Measurements from ENCODE around the gene MPHOSPH8. TPM values are rescaled to one million over a fixed set of nuclear protein-coding genes. Genes with fewer than 3 reads are reported as not detected.

Gene MPHOSPH8
- total RNA-seq, 1 experiment from 2014 or later, result 20.6 TPM

GRCh38 chr13:19622193-19622592, 11.3 kb upstream of the MPHOSPH8 start:
- no peak for TF ChIP-seq REST (IDR thresholded peaks at IDR 0.05; ENCODE audit: insufficient read depth in 1 of 2, low read depth in 2 of 2, low read length in 1 of 2)
- TF ChIP-seq TCF7L2 (IDR thresholded peaks at IDR 0.05; ENCODE audit: low read depth, low read length), result no peak
- TF ChIP-seq SIN3A (IDR thresholded peaks at IDR 0.05; ENCODE audit: borderline replicate concordance, insufficient read depth, low read depth, low read length), result no peak
- no peak for TF ChIP-seq POLR2AphosphoS5 (IDR thresholded peaks at IDR 0.05; ENCODE audit: low read depth, low read length)
- TF ChIP-seq, protein P1, sequence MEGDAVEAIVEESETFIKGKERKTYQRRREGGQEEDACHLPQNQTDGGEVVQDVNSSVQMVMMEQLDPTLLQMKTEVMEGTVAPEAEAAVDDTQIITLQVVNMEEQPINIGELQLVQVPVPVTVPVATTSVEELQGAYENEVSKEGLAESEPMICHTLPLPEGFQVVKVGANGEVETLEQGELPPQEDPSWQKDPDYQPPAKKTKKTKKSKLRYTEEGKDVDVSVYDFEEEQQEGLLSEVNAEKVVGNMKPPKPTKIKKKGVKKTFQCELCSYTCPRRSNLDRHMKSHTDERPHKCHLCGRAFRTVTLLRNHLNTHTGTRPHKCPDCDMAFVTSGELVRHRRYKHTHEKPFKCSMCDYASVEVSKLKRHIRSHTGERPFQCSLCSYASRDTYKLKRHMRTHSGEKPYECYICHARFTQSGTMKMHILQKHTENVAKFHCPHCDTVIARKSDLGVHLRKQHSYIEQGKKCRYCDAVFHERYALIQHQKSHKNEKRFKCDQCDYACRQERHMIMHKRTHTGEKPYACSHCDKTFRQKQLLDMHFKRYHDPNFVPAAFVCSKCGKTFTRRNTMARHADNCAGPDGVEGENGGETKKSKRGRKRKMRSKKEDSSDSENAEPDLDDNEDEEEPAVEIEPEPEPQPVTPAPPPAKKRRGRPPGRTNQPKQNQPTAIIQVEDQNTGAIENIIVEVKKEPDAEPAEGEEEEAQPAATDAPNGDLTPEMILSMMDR (IDR thresholded peaks at IDR 0.05), result no peak
- H3K4me3 ChIP-seq (ENCODE audit: low read depth in 2 of 2, low read length in 2 of 2), result no peak overlapping the region
- no peak for DNase-seq (ENCODE audit: low read depth, low spot score)
- H3K36me3 ChIP-seq (ENCODE audit: control insufficient read depth, insufficient read depth, low read length), result no peaks in the 10 kb centered on the region
- intact Hi-C loops (cut with micrococcal nuclease; ENCODE audit: unreplicated experiment) (no loop called here), in situ Hi-C loops (cut with HindIII; ENCODE audit: low pct_unique_long_range_greater_than_20kb, low sequenced_read_pairs) (no loop called here)
- ATAC-seq, result no peak
- no peaks in the 10 kb centered on the region for H3K27me3 ChIP-seq (ENCODE audit: control insufficient read depth, insufficient read depth, low read length)
- BruUV-seq (replicated peaks), result no TSS peak
- no peaks in the 10 kb centered on the region for H3K4me1 ChIP-seq (ENCODE audit: control insufficient read depth, insufficient read depth, low read length)
- ChIA-PET CTCF (no interaction called here), POLR2A (interaction anchor here (0.6 kb wide), 1 partner anchor 293 kb away, joined by 3 read pairs; no protein-coding TSS in a partner anchor)
- no peaks in the 10 kb centered on the region for H3K9me3 ChIP-seq (ENCODE audit: control insufficient read depth, insufficient read depth, low read depth, low read length)
- no peak overlapping the region for H3K27ac ChIP-seq (ENCODE audit: low read length)

DNA sequence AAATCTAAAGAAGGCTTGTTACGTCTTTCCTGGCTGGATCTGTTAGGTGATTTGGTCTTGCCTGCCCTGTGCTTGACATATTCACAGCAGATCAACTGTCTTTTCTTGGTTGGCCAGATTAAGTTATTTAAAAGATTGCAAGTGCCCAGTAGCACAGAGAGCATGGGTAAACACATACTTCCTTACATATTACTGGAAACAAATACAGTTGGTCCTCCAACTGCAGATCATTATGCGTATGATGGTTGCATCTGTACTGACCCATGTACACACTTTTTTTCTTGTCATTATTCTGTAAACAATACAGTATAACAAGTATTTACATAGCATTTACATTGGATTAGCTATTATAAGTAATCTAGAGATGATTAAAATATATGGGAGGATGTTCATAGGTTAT, 9.2 kb upstream of the MPHOSPH8 start:
- TF ChIP-seq TCF7L2 (IDR thresholded peaks at IDR 0.05; ENCODE audit: low read depth, low read length), result no peak
- no peak for TF ChIP-seq POLR2AphosphoS5 (IDR thresholded peaks at IDR 0.05; ENCODE audit: low read depth, low read length)
- TF ChIP-seq REST (IDR thresholded peaks at IDR 0.05; ENCODE audit: insufficient read depth in 1 of 2, low read depth in 2 of 2, low read length in 1 of 2), result no peak
- TF ChIP-seq SIN3A (IDR thresholded peaks at IDR 0.05; ENCODE audit: borderline replicate concordance, insufficient read depth, low read depth, low read length), result no peak
- TF ChIP-seq, protein P1 (IDR thresholded peaks at IDR 0.05), result no peak
- CTCF ChIA-PET, result no interaction called here

More for the DNA sequence above, 9.2 kb upstream of the MPHOSPH8 start:
- no peaks in the 10 kb centered on the region for H3K4me1 ChIP-seq (ENCODE audit: control insufficient read depth, insufficient read depth, low read length)
- H3K36me3 ChIP-seq (ENCODE audit: control insufficient read depth, insufficient read depth, low read length), result no peaks in the 10 kb centered on the region
- intact Hi-C loops (cut with micrococcal nuclease; ENCODE audit: unreplicated experiment) (no loop called here), in situ Hi-C loops (cut with HindIII; ENCODE audit: low pct_unique_long_range_greater_than_20kb, low sequenced_read_pairs) (no loop called here)
- POLR2A ChIA-PET, result no interaction called here
- no peaks in the 10 kb centered on the region for H3K27me3 ChIP-seq (ENCODE audit: control insufficient read depth, insufficient read depth, low read length)
- no peaks in the 10 kb centered on the region for H3K9me3 ChIP-seq (ENCODE audit: control insufficient read depth, insufficient read depth, low read depth, low read length)
- no peak overlapping the region for H3K4me3 ChIP-seq (ENCODE audit: low read depth in 2 of 2, low read length in 2 of 2)
- ATAC-seq, result no peak
- DNase-seq (ENCODE audit: low read depth, low spot score), result no peak
- BruUV-seq (replicated peaks), result no TSS peak
- H3K27ac ChIP-seq (ENCODE audit: low read length), result no peak overlapping the region

Data from Panc1 (cell line).